Liver (tissue), 3 donors: ENCODE measurements around the gene IQCF6.

ENCODE experiments used
- CTCF ChIP-seq: fragments of 150-350 bp; IDR thresholded peaks from 2 replicates; pipeline ENCODE4 v1.5.1; 2017; ENCODE audit warnings: improper control_type of control experiment, low read depth, low read length; ENCODE audit not compliant: missing input control
- JUND ChIP-seq, 2 donors: IDR thresholded peaks; 2 replicates each; pipeline ENCODE4 v1.6.1; 2016; ENCODE audit warnings: antibody characterized with exemption in 2 of 2
- MAX ChIP-seq: IDR thresholded peaks from 2 replicates; pipeline ENCODE4 v1.6.1; 2016; ENCODE audit warnings: antibody characterized with exemption
- REST ChIP-seq: IDR thresholded peaks from 2 replicates; pipeline ENCODE4 v1.6.1; 2016; ENCODE audit warnings: antibody characterized with exemption, mild to moderate bottlenecking
- SP1 ChIP-seq: IDR thresholded peaks from 2 replicates; pipeline ENCODE4 v1.6.1; 2018; ENCODE audit warnings: antibody characterized with exemption, mild to moderate bottlenecking
- TAF1 ChIP-seq: conservative IDR thresholded peaks from 2 replicates; pipeline ENCODE4 v1.6.1; 2016; ENCODE audit warnings: antibody characterized with exemption, mild to moderate bottlenecking
- ZBTB33 ChIP-seq: IDR thresholded peaks from 2 replicates; pipeline ENCODE4 v1.6.1; 2016; ENCODE audit warnings: antibody characterized with exemption
- donor health status: healthy.
- donor health status: healthy.

GRCh38 chr3:51739110-51739509 lies 39.9 kb downstream of the IQCF6 start:
- TF ChIP-seq SP1 (no peak), MAX (no peak), CTCF (no peak), JUND (IDR thresholded peaks at IDR 0.05) (no peak), ZBTB33 (no peak), REST (no peak), TAF1 (no peak)
